HFF-Myc (cell line): ENCODE results near the gene ESR2.
"Not testable (repeated sequence)": the region's sequence is repeated elsewhere in the genome, so short reads cannot be mapped to it uniquely, and the experiment has no call there.

Experiments used
- DNase-seq: peaks from one replicate; pipeline ENCODE4 v3.0.0-alpha.2; 2011; ENCODE audit warnings: low read depth; ENCODE audit errors: extremely low read depth
- H3K4me3 ChIP-seq: replicated peaks from 2 replicates; pipeline ENCODE4 v1.5.1; 2011; ENCODE audit warnings: low read depth, mild to moderate bottlenecking, control low read depth, low read length
- TF ChIP-seq, protein P1 (sequence below): IDR thresholded peaks from 2 replicates; pipeline ENCODE4 v1.5.1; 2012; ENCODE audit warnings: mild to moderate bottlenecking, low read depth, low read length, control low read depth; ENCODE audit errors: missing control alignments

The ESR2 gene

GRCh38 chr14:64186231-64187129, 107.7 kb downstream of the ESR2 start:
- TF ChIP-seq, protein P1, sequence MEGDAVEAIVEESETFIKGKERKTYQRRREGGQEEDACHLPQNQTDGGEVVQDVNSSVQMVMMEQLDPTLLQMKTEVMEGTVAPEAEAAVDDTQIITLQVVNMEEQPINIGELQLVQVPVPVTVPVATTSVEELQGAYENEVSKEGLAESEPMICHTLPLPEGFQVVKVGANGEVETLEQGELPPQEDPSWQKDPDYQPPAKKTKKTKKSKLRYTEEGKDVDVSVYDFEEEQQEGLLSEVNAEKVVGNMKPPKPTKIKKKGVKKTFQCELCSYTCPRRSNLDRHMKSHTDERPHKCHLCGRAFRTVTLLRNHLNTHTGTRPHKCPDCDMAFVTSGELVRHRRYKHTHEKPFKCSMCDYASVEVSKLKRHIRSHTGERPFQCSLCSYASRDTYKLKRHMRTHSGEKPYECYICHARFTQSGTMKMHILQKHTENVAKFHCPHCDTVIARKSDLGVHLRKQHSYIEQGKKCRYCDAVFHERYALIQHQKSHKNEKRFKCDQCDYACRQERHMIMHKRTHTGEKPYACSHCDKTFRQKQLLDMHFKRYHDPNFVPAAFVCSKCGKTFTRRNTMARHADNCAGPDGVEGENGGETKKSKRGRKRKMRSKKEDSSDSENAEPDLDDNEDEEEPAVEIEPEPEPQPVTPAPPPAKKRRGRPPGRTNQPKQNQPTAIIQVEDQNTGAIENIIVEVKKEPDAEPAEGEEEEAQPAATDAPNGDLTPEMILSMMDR, result no peak
- DNase-seq, result no peak
- no peak overlapping the region for H3K4me3 ChIP-seq

- no peak for DNase-seq
- TF ChIP-seq, protein P1, result no peak
- no peak overlapping the region for H3K4me3 ChIP-seq
Observed at GRCh38 chr14:64185184-64185583, 109.0 kb downstream of the ESR2 start.

DNA sequence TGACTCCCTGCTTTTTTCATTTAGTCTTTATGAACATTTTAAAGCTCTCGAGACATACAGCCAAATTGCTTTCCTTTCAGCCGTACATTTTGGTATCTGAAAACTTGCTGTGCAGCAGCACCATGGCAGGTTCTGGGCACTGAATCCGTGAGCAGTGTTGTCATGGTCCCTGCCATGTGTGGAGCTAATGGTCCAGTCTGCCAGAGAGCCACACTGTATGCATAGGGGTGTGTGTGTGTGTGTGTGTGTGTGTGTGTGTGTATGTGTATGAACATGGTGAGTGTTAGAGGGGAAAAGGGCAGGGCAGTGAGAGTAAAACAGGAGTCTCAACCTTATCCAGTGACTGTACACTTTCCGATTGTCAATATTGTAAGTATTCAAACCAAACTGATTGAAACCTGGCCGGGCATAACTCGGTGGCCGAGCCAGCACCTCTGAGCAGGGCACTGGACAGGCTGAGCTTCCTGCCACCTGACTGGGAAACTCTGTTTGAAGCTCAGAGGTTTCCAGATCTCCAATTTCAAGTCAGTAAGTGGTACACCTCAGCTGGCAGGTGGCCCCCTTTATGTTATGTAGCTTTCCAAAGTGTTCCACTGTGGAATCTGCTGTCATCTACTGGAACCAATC, 110.0 kb downstream of the ESR2 start:
- TF ChIP-seq, protein P1, result no peak

DNA sequence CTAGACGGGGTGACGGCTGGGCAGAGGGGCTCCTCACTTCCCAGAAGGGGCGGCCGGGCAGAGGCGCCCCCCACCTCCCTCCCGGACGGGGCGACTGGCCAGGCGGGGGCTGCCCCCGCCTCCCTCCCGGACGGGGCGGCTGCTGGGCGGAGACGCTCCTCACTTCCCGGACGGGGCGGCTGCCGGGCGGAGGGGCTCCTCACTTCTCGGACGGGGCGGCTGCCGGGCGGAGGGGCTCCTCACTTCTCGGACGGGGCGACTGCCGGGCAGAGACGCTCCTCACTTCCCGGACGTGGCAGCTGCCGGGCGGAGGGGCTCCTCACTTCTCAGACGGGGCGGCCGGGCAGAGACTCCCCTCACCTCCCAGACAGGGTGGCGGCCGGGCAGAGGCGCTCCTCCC, 111.3 kb downstream of the ESR2 start:
- not testable (repeated sequence) for DNase-seq, H3K4me3 ChIP-seq

More for the DNA sequence above, 110.0 kb downstream of the ESR2 start:
- H3K4me3 ChIP-seq, result no peak overlapping the region
- no peak for DNase-seq

DNA sequence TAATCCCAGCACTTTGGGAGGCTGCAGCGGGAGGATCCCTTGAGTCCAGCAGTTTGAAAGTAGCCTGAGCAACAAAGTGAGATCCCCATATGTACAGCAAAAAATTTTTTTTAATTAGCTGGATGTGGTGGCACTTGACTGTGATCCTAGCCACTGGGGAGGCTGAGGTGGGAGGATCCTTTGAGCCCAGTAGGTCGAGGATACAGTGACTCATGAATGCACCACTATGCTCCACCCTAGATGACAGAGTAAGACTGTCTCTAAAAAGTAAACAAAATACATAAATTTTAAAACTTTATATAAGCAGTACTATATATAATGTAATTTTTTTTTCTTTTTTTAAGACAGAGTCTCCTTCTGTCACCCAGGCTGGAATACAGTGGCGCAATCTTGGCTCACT, 115.4 kb downstream of the ESR2 start:
- H3K4me3 ChIP-seq, result no peak overlapping the region
- TF ChIP-seq, protein P1, result no peak
- no peak for DNase-seq

DNA sequence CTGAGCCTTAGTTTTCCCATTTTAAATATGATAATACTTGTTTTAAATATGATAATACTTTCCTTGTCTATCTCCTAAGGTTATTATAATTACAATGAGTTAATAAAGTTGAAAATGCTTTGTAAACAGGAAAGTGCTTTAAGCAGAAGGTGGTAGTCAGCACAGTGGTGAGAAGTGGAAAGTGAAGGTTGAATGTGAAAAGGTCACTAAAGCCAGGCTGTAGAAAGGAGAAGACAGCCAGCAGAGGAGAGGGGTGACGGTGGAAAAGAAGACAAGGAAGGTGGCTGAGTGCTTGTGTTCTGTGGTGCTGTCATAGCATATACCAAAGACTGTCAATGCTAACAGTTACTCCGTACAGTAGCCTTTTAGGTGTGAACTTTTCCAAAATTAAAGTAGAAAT, 117.8 kb downstream of the ESR2 start:
- H3K4me3 ChIP-seq, result no peak overlapping the region
- TF ChIP-seq, protein P1, result no peak
- DNase-seq, result no peak

DNA sequence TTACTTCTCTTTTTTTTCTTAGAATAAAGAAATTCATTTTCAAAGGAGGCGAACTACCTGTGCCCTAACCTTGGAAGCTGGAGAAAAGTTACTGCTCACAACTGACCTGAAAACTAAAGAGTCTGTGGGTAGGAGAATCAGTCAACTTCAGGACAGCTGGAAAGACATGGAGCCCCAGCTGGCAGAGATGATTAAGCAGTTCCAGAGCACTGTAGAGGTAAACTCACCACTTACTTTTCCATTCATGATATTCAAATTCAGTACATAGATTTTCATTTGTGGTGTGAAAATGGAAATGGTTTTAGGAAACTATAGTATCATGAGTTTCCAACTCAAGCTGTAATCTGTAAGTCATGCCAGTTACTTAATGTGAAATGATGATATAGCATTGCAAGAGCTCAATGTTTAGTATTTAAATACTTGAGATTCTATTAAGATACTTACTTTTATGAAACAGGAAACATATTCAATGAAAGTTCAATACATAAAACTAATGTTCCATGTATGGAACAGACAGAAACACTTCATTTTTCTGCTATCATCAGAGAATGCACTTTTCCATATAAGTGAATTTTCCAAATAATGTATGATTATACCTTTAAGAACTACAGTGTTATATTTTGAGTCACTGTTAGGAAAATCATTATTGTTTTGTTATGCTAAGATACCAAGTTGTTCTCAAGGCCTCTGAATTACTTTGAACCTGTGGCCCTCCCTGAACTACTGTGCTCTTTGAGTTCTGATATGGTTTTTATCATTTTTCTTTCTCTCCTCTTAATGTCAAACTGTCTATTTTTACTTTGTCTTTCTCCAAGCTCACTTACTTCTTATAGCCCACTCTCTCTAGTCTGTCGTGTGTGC, 119.0 kb downstream of the ESR2 start:
- no peak overlapping the region for H3K4me3 ChIP-seq
- TF ChIP-seq, protein P1, result no peak
- DNase-seq, result no peak
